Liver (tissue), 9 donors: ENCODE data around the gene CAPG. TPM values are rescaled to one million over a fixed set of nuclear protein-coding genes. Genes with fewer than 3 reads are reported as not detected.

Experiments used
- DNase-seq: peaks from one replicate; pipeline ENCODE4 v3.0.0-alpha.2; 2017; ENCODE audit warnings: low spot score
- H3K27ac ChIP-seq, 2 donors: one replicate each; pipeline ENCODE4 v1.7.0; 2013; ENCODE audit warnings: inconsistent platforms in 2 of 2, low read length in 2 of 2, control low read depth in 1 of 2, low read depth in 1 of 2, mild to moderate bottlenecking in 1 of 2
- H3K27me3 ChIP-seq, 4 donors: one replicate each; pipeline versions ENCODE4 v1.6.1 to v1.7.0; 2013; ENCODE audit warnings: low read length in 3 of 4, inconsistent platforms in 1 of 4, mild to moderate bottlenecking in 1 of 4, moderate library complexity in 1 of 4; ENCODE audit not compliant: control insufficient read depth in 4 of 4, insufficient read depth in 4 of 4
- H3K36me3 ChIP-seq, 4 donors: one replicate each; pipeline versions ENCODE4 v1.6.1 to v1.7.0; 2013; ENCODE audit warnings: low read length in 3 of 4, mild to moderate bottlenecking in 3 of 4, low read depth in 1 of 4, moderate library complexity in 1 of 4; ENCODE audit not compliant: control insufficient read depth in 4 of 4, insufficient read depth in 3 of 4
- H3K4me1 ChIP-seq, 4 donors: one replicate each; pipeline versions ENCODE4 v1.6.1 to v1.7.0; 2013; ENCODE audit warnings: low read length in 3 of 4, mild to moderate bottlenecking in 3 of 4, moderate library complexity in 1 of 4; ENCODE audit not compliant: control insufficient read depth in 4 of 4, insufficient read depth in 4 of 4
- H3K4me3 ChIP-seq, 3 donors: one replicate each; pipeline versions ENCODE4 v1.6.1 to v1.7.0; 2013; ENCODE audit warnings: low read length in 3 of 3, control low read depth in 1 of 3, low read depth in 1 of 3, mild to moderate bottlenecking in 1 of 3
- H3K9ac ChIP-seq, 2 donors: one replicate each; pipeline ENCODE4 v1.7.0; 2013; ENCODE audit warnings: low read length in 2 of 2, mild to moderate bottlenecking in 2 of 2, moderate library complexity in 2 of 2, control low read depth in 1 of 2, low read depth in 1 of 2
- H3K9me3 ChIP-seq, 4 donors: one replicate each; pipeline versions ENCODE4 v1.6.1 to v1.7.0; 2013; ENCODE audit warnings: low read length in 3 of 4; ENCODE audit not compliant: control insufficient read depth in 4 of 4
- EGR1 ChIP-seq, 2 donors: IDR thresholded peaks; 2 replicates each; pipeline ENCODE4 v1.6.1; 2016 to 2018; ENCODE audit warnings: antibody characterized with exemption in 2 of 2, low read depth in 2 of 2
- FOXA1 ChIP-seq: IDR thresholded peaks from 2 replicates; pipeline ENCODE4 v1.6.1; 2016; ENCODE audit warnings: antibody characterized with exemption
- FOXA2 ChIP-seq: IDR thresholded peaks from 2 replicates; pipeline ENCODE4 v1.6.1; 2016; ENCODE audit warnings: antibody characterized with exemption
- GABPA ChIP-seq, 2 donors: IDR thresholded peaks in 1 of 2; conservative IDR thresholded peaks in 1 of 2; 2 replicates each; pipeline ENCODE4 v1.6.1; 2016; ENCODE audit warnings: antibody characterized with exemption in 2 of 2, mild to moderate bottlenecking in 1 of 2, moderate library complexity in 1 of 2
- HNF4A ChIP-seq, 2 donors: conservative IDR thresholded peaks; 2 replicates each; pipeline ENCODE4 v1.6.1; 2016; ENCODE audit warnings: antibody characterized with exemption in 2 of 2, mild to moderate bottlenecking in 2 of 2
- HNF4G ChIP-seq: IDR thresholded peaks from 2 replicates; pipeline ENCODE4 v1.6.1; 2016; ENCODE audit warnings: antibody characterized with exemption
- JUND ChIP-seq, 2 donors: IDR thresholded peaks; 2 replicates each; pipeline ENCODE4 v1.6.1; 2016; ENCODE audit warnings: antibody characterized with exemption in 2 of 2
- NR2F2 ChIP-seq: IDR thresholded peaks from 2 replicates; pipeline ENCODE4 v1.6.1; 2016; ENCODE audit warnings: antibody characterized with exemption
- RAD21 ChIP-seq, 2 donors: IDR thresholded peaks; 2 replicates each; pipeline ENCODE4 v1.6.1; 2016; ENCODE audit warnings: antibody characterized with exemption in 2 of 2, mild to moderate bottlenecking in 2 of 2
- RXRA ChIP-seq, 2 donors: IDR thresholded peaks; 2 replicates each; pipeline ENCODE4 v1.6.1; 2017 to 2018; ENCODE audit warnings: antibody characterized with exemption in 2 of 2, mild to moderate bottlenecking in 1 of 2
- SP1 ChIP-seq: IDR thresholded peaks from 2 replicates; pipeline ENCODE4 v1.6.1; 2018; ENCODE audit warnings: antibody characterized with exemption, mild to moderate bottlenecking
- TAF1 ChIP-seq: conservative IDR thresholded peaks from 2 replicates; pipeline ENCODE4 v1.6.1; 2016; ENCODE audit warnings: antibody characterized with exemption, mild to moderate bottlenecking
- YY1 ChIP-seq: IDR thresholded peaks from 2 replicates; pipeline ENCODE4 v1.6.1; 2016; ENCODE audit warnings: antibody characterized with exemption, mild to moderate bottlenecking
- WGBS: extraction: QIAGEN DNeasy Blood & Tissue Kit; methylation state at CpG from one replicate; pipeline ENCODE4 v1.1.7; 2013; 5-methylcytosine and 5-hydroxymethylcytosine counted together
- polyA plus RNA-seq, 2 donors: library from polyadenylated mRNA; stranded (reverse) in 1 of 2; unstranded in 1 of 2; fragments of 200-250 nt in 1 of 2; fragments of >200 nt in 1 of 2; fragmentation: Nextera tagmentation in 1 of 2; extraction: Ambion mirVana in 1 of 2; gene quantifications; one replicate each; pipeline versions ENCODE4 v1.2.1 to v1.2.3, GENCODE V29; 2013 to 2015
- total RNA-seq, 2 donors: library from RNA; depleted of rRNA; stranded (reverse); fragments of >200 nt; gene quantifications; one replicate each; pipeline ENCODE4 v1.2.3, GENCODE V29; 2014
- TF ChIP-seq, protein P1 (sequence below): fragments of 150-350 bp; IDR thresholded peaks from 2 replicates; pipeline ENCODE4 v1.5.1; 2017; ENCODE audit warnings: improper control_type of control experiment, low read depth, low read length; ENCODE audit not compliant: missing input control
- TF ChIP-seq, protein P2 (sequence below): IDR thresholded peaks from 2 replicates; pipeline ENCODE4 v1.6.1; 2016; ENCODE audit warnings: antibody characterized with exemption
- TF ChIP-seq, protein P3 (sequence below): IDR thresholded peaks from 2 replicates; pipeline ENCODE4 v1.6.1; 2016; ENCODE audit warnings: antibody characterized with exemption, mild to moderate bottlenecking
- TF ChIP-seq, protein P4 (sequence below): IDR thresholded peaks from 2 replicates; pipeline ENCODE4 v1.6.1; 2016; ENCODE audit warnings: antibody characterized with exemption
- TF ChIP-seq, protein P5 (sequence below): IDR thresholded peaks from 2 replicates; pipeline ENCODE4 v1.6.1; 2016; ENCODE audit warnings: antibody characterized with exemption
- donor health status: healthy.
- donor health status: healthy.
- donor health status: healthy.
- donor health status: healthy.
- donor health status: healthy.

The CAPG gene
- total and polyA plus RNA-seq, 4 donors, result 2.7 to 19.3 (median 5.2) TPM

DNA sequence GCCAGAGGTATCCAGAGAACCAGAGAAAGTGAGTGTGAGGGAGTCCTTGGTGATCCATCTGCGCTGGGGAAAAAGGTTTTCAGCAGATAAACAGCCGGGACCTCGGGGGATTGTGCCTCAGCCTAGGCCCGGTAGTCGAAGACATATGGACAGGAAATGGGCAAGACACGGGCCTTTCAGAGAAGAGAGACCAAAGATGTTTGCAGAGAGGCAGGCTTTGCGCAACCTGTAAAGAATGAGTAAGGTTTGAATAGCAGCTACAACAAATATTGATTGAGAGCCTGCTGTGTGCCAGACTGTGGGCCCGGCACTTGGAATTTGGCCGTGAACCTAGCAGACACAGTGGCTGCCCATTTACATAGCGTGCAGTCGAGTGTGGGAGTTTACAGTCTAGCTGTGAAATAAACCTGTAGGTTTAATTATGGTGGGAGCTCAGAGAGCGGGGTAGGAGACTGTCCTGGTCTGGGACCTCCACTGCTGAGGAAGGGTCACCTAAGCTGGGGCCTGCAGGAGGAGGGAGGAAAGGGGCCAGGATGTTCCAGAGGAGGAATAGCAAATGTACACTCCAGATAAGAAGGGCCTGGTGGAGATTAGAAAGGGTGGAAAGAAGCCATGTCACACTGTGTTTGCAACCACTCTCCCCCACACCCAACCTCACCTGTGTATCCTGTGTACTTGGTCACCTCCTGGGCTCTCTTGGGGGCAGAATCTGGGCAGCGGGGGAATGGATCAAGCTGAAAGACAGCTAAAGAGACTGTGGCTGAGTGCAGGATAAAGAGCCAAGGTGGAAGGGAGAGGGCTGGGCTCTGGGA lies 11.3 kb upstream of the CAPG start:
- WGBS, result 25% methylated on average over 13 of the region's 13 CpGs

More for the DNA sequence above, 11.3 kb upstream of the CAPG start:
- no peak overlapping the region for H3K9ac ChIP-seq
- DNase-seq, result peak; percentile 58
- TF ChIP-seq RAD21 (IDR thresholded peaks at IDR 0.05), result peak in 1 of 2 donors; percentile 35
- peak; percentile 28 for TF ChIP-seq FOXA1
- no peak for TF ChIP-seq YY1
- TF ChIP-seq GABPA (IDR thresholded peaks at IDR 0.05 in 1 of 2, conservative IDR thresholded peaks at IDR 0.05 in 1 of 2), result no peak
- no peak for TF ChIP-seq NR2F2
- TF ChIP-seq, protein P1, sequence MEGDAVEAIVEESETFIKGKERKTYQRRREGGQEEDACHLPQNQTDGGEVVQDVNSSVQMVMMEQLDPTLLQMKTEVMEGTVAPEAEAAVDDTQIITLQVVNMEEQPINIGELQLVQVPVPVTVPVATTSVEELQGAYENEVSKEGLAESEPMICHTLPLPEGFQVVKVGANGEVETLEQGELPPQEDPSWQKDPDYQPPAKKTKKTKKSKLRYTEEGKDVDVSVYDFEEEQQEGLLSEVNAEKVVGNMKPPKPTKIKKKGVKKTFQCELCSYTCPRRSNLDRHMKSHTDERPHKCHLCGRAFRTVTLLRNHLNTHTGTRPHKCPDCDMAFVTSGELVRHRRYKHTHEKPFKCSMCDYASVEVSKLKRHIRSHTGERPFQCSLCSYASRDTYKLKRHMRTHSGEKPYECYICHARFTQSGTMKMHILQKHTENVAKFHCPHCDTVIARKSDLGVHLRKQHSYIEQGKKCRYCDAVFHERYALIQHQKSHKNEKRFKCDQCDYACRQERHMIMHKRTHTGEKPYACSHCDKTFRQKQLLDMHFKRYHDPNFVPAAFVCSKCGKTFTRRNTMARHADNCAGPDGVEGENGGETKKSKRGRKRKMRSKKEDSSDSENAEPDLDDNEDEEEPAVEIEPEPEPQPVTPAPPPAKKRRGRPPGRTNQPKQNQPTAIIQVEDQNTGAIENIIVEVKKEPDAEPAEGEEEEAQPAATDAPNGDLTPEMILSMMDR, result no peak
- peak; percentile 79 to 82 for TF ChIP-seq RXRA (IDR thresholded peaks at IDR 0.05)
- TF ChIP-seq, protein P2, sequence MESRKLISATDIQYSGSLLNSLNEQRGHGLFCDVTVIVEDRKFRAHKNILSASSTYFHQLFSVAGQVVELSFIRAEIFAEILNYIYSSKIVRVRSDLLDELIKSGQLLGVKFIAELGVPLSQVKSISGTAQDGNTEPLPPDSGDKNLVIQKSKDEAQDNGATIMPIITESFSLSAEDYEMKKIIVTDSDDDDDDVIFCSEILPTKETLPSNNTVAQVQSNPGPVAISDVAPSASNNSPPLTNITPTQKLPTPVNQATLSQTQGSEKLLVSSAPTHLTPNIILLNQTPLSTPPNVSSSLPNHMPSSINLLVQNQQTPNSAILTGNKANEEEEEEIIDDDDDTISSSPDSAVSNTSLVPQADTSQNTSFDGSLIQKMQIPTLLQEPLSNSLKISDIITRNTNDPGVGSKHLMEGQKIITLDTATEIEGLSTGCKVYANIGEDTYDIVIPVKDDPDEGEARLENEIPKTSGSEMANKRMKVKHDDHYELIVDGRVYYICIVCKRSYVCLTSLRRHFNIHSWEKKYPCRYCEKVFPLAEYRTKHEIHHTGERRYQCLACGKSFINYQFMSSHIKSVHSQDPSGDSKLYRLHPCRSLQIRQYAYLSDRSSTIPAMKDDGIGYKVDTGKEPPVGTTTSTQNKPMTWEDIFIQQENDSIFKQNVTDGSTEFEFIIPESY, result peak; percentile 17
- TF ChIP-seq, protein P3, sequence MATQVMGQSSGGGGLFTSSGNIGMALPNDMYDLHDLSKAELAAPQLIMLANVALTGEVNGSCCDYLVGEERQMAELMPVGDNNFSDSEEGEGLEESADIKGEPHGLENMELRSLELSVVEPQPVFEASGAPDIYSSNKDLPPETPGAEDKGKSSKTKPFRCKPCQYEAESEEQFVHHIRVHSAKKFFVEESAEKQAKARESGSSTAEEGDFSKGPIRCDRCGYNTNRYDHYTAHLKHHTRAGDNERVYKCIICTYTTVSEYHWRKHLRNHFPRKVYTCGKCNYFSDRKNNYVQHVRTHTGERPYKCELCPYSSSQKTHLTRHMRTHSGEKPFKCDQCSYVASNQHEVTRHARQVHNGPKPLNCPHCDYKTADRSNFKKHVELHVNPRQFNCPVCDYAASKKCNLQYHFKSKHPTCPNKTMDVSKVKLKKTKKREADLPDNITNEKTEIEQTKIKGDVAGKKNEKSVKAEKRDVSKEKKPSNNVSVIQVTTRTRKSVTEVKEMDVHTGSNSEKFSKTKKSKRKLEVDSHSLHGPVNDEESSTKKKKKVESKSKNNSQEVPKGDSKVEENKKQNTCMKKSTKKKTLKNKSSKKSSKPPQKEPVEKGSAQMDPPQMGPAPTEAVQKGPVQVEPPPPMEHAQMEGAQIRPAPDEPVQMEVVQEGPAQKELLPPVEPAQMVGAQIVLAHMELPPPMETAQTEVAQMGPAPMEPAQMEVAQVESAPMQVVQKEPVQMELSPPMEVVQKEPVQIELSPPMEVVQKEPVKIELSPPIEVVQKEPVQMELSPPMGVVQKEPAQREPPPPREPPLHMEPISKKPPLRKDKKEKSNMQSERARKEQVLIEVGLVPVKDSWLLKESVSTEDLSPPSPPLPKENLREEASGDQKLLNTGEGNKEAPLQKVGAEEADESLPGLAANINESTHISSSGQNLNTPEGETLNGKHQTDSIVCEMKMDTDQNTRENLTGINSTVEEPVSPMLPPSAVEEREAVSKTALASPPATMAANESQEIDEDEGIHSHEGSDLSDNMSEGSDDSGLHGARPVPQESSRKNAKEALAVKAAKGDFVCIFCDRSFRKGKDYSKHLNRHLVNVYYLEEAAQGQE, result no peak
- TF ChIP-seq, protein P4, sequence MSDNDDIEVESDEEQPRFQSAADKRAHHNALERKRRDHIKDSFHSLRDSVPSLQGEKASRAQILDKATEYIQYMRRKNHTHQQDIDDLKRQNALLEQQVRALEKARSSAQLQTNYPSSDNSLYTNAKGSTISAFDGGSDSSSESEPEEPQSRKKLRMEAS, result peak; percentile 30
- peak; percentile 80 for TF ChIP-seq SP1
- no peak for TF ChIP-seq TAF1
- peak in 1 of 2 donors; percentile 80 for TF ChIP-seq JUND (IDR thresholded peaks at IDR 0.05)
- peak; percentile 58 for TF ChIP-seq FOXA2
- TF ChIP-seq HNF4G, result peak; percentile 58
- TF ChIP-seq HNF4A (conservative IDR thresholded peaks at IDR 0.05), result peak; percentile 79 to 80
- TF ChIP-seq, protein P5, sequence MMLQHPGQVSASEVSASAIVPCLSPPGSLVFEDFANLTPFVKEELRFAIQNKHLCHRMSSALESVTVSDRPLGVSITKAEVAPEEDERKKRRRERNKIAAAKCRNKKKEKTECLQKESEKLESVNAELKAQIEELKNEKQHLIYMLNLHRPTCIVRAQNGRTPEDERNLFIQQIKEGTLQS, result peak; percentile 37
- TF ChIP-seq EGR1 (IDR thresholded peaks at IDR 0.05; ENCODE audit: low read depth in 2 of 2), result peak in 1 of 2 donors; percentile 18
- no peaks in the 10 kb centered on the region for H3K27me3 ChIP-seq
- no peaks in the 10 kb centered on the region for H3K9me3 ChIP-seq
- no peaks in the 10 kb centered on the region for H3K36me3 ChIP-seq
- H3K27ac ChIP-seq, result peak overlapping the region; percentile 39 to 53
- peaks cover 25 to 59% (median 56%) of the 10 kb centered on the region in 4 donors for H3K4me1 ChIP-seq
- H3K4me3 ChIP-seq, result no peak overlapping the region
